ENCODE results near the gene NCDN. TPM values are rescaled to one million over a fixed set of nuclear protein-coding genes. Genes with fewer than 3 reads are reported as not detected.
A peak's percentile ranks its signal among the peaks of the same experiment; 100 is the strongest.

The NCDN gene
- total RNA-seq, 1 experiment from 2014 or later: 26.9 TPM

GRCh38 chr1:35573198-35574124, 15.9 kb downstream of the NCDN start, which contains the start of gene TFAP2E:
TFAP2E (plus strand) TSS chr1:35573314; CDS start chr1:35573578, 264 bp downstream.
- Histone ChIP-seq H3K27ac (ENCODE audit: low read depth, low read length, poor library complexity, severe bottlenecking) (no peak within 1 kb of the TSS), H3K36me3 (ENCODE audit: insufficient read depth, low read length, poor library complexity, severe bottlenecking) (no peaks in the 10 kb centered on the region), H3K4me3 (ENCODE audit: low read depth, low read length, poor library complexity, severe bottlenecking) (peak within 1 kb of the TSS; percentile 59), H3K4me1 (ENCODE audit: insufficient read depth, low read length, poor library complexity, severe bottlenecking) (no peaks in the 10 kb centered on the region), H3K9me3 (ENCODE audit: low read depth, low read length, poor library complexity, severe bottlenecking) (no peaks in the 10 kb centered on the region), H3K27me3 (replicated peaks; ENCODE audit: insufficient read depth, low read depth, low read length, poor library complexity) (no peaks in the 10 kb centered on the region)
- no TSS peak for BruUV-seq (replicated peaks)
- DNase-seq (ENCODE audit: low spot score): peak; percentile 70
- intact Hi-C loops (cut with micrococcal nuclease; ENCODE audit: unreplicated experiment): no loop called here
- POLR2A ChIA-PET (ENCODE audit: low non-redundant PET): interaction anchor here (0.6 kb wide), 2 partner anchors 150 to 190 kb away, joined by 5 to 13 read pairs; no protein-coding TSS in a partner anchor
- CTCF ChIA-PET: interaction anchor here (0.7 to 1.3 kb wide), 4 partner anchors 9 to 154 kb away, joined by 3 to 6 read pairs (median 4); no protein-coding TSS in a partner anchor
- TF ChIP-seq EZH2 (IDR thresholded peaks at IDR 0.05; ENCODE audit: borderline replicate concordance, low read depth, low read length, poor library complexity, severe bottlenecking) (no peak), CTCF (conservative IDR thresholded peaks at IDR 0.05; ENCODE audit: low read depth, low read length) (no peak)

- no peak for DNase-seq (ENCODE audit: low spot score)
- ChIA-PET CTCF (no interaction called here), POLR2A (ENCODE audit: low non-redundant PET) (no interaction called here)
- H3K27me3 ChIP-seq (replicated peaks; ENCODE audit: insufficient read depth, low read depth, low read length, poor library complexity): no peaks in the 10 kb centered on the region
- no peak overlapping the region for H3K4me3 ChIP-seq (ENCODE audit: low read depth, low read length, poor library complexity, severe bottlenecking)
- no peak overlapping the region for H3K27ac ChIP-seq (ENCODE audit: low read depth, low read length, poor library complexity, severe bottlenecking)
- H3K36me3 ChIP-seq (ENCODE audit: insufficient read depth, low read length, poor library complexity, severe bottlenecking): no peaks in the 10 kb centered on the region
- no peaks in the 10 kb centered on the region for H3K4me1 ChIP-seq (ENCODE audit: insufficient read depth, low read length, poor library complexity, severe bottlenecking)
- no peak for TF ChIP-seq EZH2 (IDR thresholded peaks at IDR 0.05; ENCODE audit: borderline replicate concordance, low read depth, low read length, poor library complexity, severe bottlenecking)
- no peak for TF ChIP-seq CTCF (conservative IDR thresholded peaks at IDR 0.05; ENCODE audit: low read depth, low read length)
- BruUV-seq (replicated peaks): no TSS peak
- no peaks in the 10 kb centered on the region for H3K9me3 ChIP-seq (ENCODE audit: low read depth, low read length, poor library complexity, severe bottlenecking)
- intact Hi-C loops (cut with micrococcal nuclease; ENCODE audit: unreplicated experiment): no loop called here
Measured at GRCh38 chr1:35574125-35574654, 16.6 kb downstream of the NCDN start.

- Histone ChIP-seq H3K4me3 (ENCODE audit: low read depth, low read length, poor library complexity, severe bottlenecking) (no peak overlapping the region), H3K9me3 (ENCODE audit: low read depth, low read length, poor library complexity, severe bottlenecking) (no peaks in the 10 kb centered on the region), H3K36me3 (ENCODE audit: insufficient read depth, low read length, poor library complexity, severe bottlenecking) (no peaks in the 10 kb centered on the region), H3K27me3 (replicated peaks; ENCODE audit: insufficient read depth, low read depth, low read length, poor library complexity) (no peaks in the 10 kb centered on the region), H3K27ac (ENCODE audit: low read depth, low read length, poor library complexity, severe bottlenecking) (no peak overlapping the region), H3K4me1 (ENCODE audit: insufficient read depth, low read length, poor library complexity, severe bottlenecking) (no peaks in the 10 kb centered on the region)
- no TSS peak for BruUV-seq (replicated peaks)
- intact Hi-C loops (cut with micrococcal nuclease; ENCODE audit: unreplicated experiment): no loop called here
- TF ChIP-seq EZH2 (IDR thresholded peaks at IDR 0.05; ENCODE audit: borderline replicate concordance, low read depth, low read length, poor library complexity, severe bottlenecking) (no peak), CTCF (conservative IDR thresholded peaks at IDR 0.05; ENCODE audit: low read depth, low read length) (no peak)
- CTCF ChIA-PET: no interaction called here
- no peak for DNase-seq (ENCODE audit: low spot score)
- POLR2A ChIA-PET (ENCODE audit: low non-redundant PET): no interaction called here
Measured at GRCh38 chr1:35574655-35575415, 17.2 kb downstream of the NCDN start.

Data from A673 (cell line).